ENCODE data around the gene CDC20B.
"Not testable (repeated sequence)": the region's sequence is repeated elsewhere in the genome, so short reads cannot be mapped to it uniquely, and the experiment has no call there.

CDC20B gene

GRCh38 chr5:55160493-55161209, 12.3 kb downstream of the CDC20B start:
- no peak for DNase-seq

GRCh38 chr5:55159763-55160492, 13.0 kb downstream of the CDC20B start, which contains the start of gene GPX8:
Gene GPX8, plus strand, starts transcription at chr5:55160171. Its CDS starts 22 bp downstream, at chr5:55160193.
- no peak for DNase-seq

- DNase-seq = no peak
Observed at GRCh38 chr5:55154873-55155272, 18.1 kb downstream of the CDC20B start.

GRCh38 chr5:55151923-55152842, 20.8 kb downstream of the CDC20B start:
- DNase-seq = no peak

- no peak for DNase-seq
Observed at GRCh38 chr5:55149308-55149795, 23.6 kb downstream of the CDC20B start.

- DNase-seq = peak; percentile 0
Observed at GRCh38 chr5:55146543-55147151, 26.3 kb downstream of the CDC20B start.

- no peak for DNase-seq
Observed at GRCh38 chr5:55146080-55146479, 26.9 kb downstream of the CDC20B start.

GRCh38 chr5:55143624-55144023, 29.4 kb downstream of the CDC20B start:
- no peak for DNase-seq

- no peak for DNase-seq
Observed at GRCh38 chr5:55141945-55142690, 30.9 kb downstream of the CDC20B start.

- DNase-seq = no peak
Observed at GRCh38 chr5:55140908-55141665, 31.9 kb downstream of the CDC20B start.

GRCh38 chr5:55136521-55136920, 36.5 kb downstream of the CDC20B start:
- DNase-seq = no peak

GRCh38 chr5:55134053-55134722, 38.8 kb downstream of the CDC20B start:
- DNase-seq = no peak

GRCh38 chr5:55123365-55123764, 49.6 kb downstream of the CDC20B start:
- DNase-seq = no peak

- DNase-seq = no peak
Observed at GRCh38 chr5:55114061-55114460, 58.9 kb downstream of the CDC20B start.

- no peak for DNase-seq
Observed at GRCh38 chr5:55113327-55113726, 59.6 kb downstream of the CDC20B start.

GRCh38 chr5:55110217-55110616, 62.8 kb downstream of the CDC20B start:
- DNase-seq = no peak

- no peak for DNase-seq
Observed at GRCh38 chr5:55108661-55109060, 64.3 kb downstream of the CDC20B start.

GRCh38 chr5:55105976-55106375, 67.0 kb downstream of the CDC20B start:
- DNase-seq = not testable (repeated sequence)

- DNase-seq = no peak
Observed at GRCh38 chr5:55104946-55105701, 67.9 kb downstream of the CDC20B start.

All from GF-D8 (cell line).